Fibroblast of pulmonary artery (primary cell): ENCODE measurements around the gene ZBTB20.
A peak's percentile ranks its signal among the peaks of the same experiment; 100 is the strongest.

Source experiments
- DNase-seq: peaks from one replicate; pipeline ENCODE4 v3.0.0-alpha.2; 2010; ENCODE audit warnings: low read depth
- H3K4me3 ChIP-seq: replicated peaks from 2 replicates; pipeline ENCODE4 v1.5.1; 2011; ENCODE audit warnings: low read depth, mild to moderate bottlenecking, control low read depth, low read length, moderate library complexity
- CTCF ChIP-seq: IDR thresholded peaks from 2 replicates; pipeline ENCODE4 v1.5.1; 2011; ENCODE audit warnings: mild to moderate bottlenecking, control low read depth, low read length, inconsistent platforms; ENCODE audit errors: missing control alignments

ZBTB20 gene

GRCh38 chr3:114402838-114403237, 744.2 kb downstream of the ZBTB20 start:
- DNase-seq, result no peak
- no peak overlapping the region for H3K4me3 ChIP-seq
- TF ChIP-seq CTCF, result no peak

GRCh38 chr3:114401346-114401745, 745.7 kb downstream of the ZBTB20 start:
- DNase-seq, result no peak
- no peak for TF ChIP-seq CTCF
- no peak overlapping the region for H3K4me3 ChIP-seq

GRCh38 chr3:114400371-114400770, 746.7 kb downstream of the ZBTB20 start:
- DNase-seq, result no peak
- TF ChIP-seq CTCF, result no peak
- H3K4me3 ChIP-seq, result peak overlapping the region; percentile 15

GRCh38 chr3:114394551-114394950, 752.5 kb downstream of the ZBTB20 start:
- no peak for TF ChIP-seq CTCF
- no peak for DNase-seq
- H3K4me3 ChIP-seq, result no peak overlapping the region

- no peak overlapping the region for H3K4me3 ChIP-seq
- TF ChIP-seq CTCF, result no peak
- peak; percentile 17 for DNase-seq
Measured at GRCh38 chr3:114393367-114394072, 753.6 kb downstream of the ZBTB20 start.

- H3K4me3 ChIP-seq, result no peak overlapping the region
- no peak for TF ChIP-seq CTCF
- no peak for DNase-seq
Measured at GRCh38 chr3:114392831-114393230, 754.3 kb downstream of the ZBTB20 start.

- TF ChIP-seq CTCF, result no peak
- no peak overlapping the region for H3K4me3 ChIP-seq
- DNase-seq, result no peak
Measured at GRCh38 chr3:114389156-114389555, 757.9 kb downstream of the ZBTB20 start.
